ENCODE results near the gene SCO2. TPM values are rescaled to one million over a fixed set of nuclear protein-coding genes. Genes with fewer than 3 reads are reported as not detected.

The SCO2 gene
- total and polyA plus RNA-seq, 10 of the 15 experiments (the other 5 are each of a cell fraction or from before 2014, with no cell fraction given) = 0.18 to 16.0 (median 2.4) TPM; not detected in 1

DNA sequence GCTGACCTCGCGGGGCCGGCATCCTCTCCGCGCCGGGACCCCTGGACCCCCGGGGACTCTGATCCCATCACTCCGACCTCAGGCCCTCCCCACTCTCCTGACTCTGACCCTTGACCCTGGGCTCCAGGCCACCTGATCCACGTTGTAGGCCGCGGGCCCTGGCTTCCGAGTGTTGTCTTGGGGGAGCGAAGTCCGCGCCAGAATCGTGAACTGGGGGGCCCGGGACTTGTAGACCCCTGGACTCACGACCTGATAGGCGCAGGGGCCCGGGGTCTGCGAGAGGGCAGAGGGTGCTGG, 5.1 kb upstream of the SCO2 start (continued):
- TF ChIP-seq, protein P1, sequence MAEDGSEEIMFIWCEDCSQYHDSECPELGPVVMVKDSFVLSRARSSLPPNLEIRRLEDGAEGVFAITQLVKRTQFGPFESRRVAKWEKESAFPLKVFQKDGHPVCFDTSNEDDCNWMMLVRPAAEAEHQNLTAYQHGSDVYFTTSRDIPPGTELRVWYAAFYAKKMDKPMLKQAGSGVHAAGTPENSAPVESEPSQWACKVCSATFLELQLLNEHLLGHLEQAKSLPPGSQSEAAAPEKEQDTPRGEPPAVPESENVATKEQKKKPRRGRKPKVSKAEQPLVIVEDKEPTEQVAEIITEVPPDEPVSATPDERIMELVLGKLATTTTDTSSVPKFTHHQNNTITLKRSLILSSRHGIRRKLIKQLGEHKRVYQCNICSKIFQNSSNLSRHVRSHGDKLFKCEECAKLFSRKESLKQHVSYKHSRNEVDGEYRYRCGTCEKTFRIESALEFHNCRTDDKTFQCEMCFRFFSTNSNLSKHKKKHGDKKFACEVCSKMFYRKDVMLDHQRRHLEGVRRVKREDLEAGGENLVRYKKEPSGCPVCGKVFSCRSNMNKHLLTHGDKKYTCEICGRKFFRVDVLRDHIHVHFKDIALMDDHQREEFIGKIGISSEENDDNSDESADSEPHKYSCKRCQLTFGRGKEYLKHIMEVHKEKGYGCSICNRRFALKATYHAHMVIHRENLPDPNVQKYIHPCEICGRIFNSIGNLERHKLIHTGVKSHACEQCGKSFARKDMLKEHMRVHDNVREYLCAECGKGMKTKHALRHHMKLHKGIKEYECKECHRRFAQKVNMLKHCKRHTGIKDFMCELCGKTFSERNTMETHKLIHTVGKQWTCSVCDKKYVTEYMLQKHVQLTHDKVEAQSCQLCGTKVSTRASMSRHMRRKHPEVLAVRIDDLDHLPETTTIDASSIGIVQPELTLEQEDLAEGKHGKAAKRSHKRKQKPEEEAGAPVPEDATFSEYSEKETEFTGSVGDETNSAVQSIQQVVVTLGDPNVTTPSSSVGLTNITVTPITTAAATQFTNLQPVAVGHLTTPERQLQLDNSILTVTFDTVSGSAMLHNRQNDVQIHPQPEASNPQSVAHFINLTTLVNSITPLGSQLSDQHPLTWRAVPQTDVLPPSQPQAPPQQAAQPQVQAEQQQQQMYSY (CRISPR knock-in tag; IDR thresholded peaks at IDR 0.05) = peak; percentile 65; the same call in 1 of the 2 replicates
- TF ChIP-seq, protein P2, sequence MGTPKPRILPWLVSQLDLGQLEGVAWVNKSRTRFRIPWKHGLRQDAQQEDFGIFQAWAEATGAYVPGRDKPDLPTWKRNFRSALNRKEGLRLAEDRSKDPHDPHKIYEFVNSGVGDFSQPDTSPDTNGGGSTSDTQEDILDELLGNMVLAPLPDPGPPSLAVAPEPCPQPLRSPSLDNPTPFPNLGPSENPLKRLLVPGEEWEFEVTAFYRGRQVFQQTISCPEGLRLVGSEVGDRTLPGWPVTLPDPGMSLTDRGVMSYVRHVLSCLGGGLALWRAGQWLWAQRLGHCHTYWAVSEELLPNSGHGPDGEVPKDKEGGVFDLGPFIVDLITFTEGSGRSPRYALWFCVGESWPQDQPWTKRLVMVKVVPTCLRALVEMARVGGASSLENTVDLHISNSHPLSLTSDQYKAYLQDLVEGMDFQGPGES (IDR thresholded peaks at IDR 0.05) = no peak
- TF ChIP-seq NR2C1 (IDR thresholded peaks at IDR 0.05) (peak; percentile 73), KDM1A (IDR thresholded peaks at IDR 0.05; ENCODE audit: borderline replicate concordance) (no peak), SMARCA5 (IDR thresholded peaks at IDR 0.05) (no peak), NRF1 (conservative IDR thresholded peaks at IDR 0.05; ENCODE audit: low read depth, low read length) (no peak), BRCA1 (IDR thresholded peaks at IDR 0.05; ENCODE audit: low read depth, low read length) (0 out of 2 replicates have a peak, but pooled peaks have one; percentile 23), MTA2 (IDR thresholded peaks at IDR 0.05; ENCODE audit: low read depth) (no peak), EP300 (IDR thresholded peaks at IDR 0.05; ENCODE audit: borderline replicate concordance in 1 of 2, control insufficient read depth in 1 of 2, low read depth in 2 of 2, low read length in 2 of 2) (no peak)
- TF ChIP-seq, protein P3, sequence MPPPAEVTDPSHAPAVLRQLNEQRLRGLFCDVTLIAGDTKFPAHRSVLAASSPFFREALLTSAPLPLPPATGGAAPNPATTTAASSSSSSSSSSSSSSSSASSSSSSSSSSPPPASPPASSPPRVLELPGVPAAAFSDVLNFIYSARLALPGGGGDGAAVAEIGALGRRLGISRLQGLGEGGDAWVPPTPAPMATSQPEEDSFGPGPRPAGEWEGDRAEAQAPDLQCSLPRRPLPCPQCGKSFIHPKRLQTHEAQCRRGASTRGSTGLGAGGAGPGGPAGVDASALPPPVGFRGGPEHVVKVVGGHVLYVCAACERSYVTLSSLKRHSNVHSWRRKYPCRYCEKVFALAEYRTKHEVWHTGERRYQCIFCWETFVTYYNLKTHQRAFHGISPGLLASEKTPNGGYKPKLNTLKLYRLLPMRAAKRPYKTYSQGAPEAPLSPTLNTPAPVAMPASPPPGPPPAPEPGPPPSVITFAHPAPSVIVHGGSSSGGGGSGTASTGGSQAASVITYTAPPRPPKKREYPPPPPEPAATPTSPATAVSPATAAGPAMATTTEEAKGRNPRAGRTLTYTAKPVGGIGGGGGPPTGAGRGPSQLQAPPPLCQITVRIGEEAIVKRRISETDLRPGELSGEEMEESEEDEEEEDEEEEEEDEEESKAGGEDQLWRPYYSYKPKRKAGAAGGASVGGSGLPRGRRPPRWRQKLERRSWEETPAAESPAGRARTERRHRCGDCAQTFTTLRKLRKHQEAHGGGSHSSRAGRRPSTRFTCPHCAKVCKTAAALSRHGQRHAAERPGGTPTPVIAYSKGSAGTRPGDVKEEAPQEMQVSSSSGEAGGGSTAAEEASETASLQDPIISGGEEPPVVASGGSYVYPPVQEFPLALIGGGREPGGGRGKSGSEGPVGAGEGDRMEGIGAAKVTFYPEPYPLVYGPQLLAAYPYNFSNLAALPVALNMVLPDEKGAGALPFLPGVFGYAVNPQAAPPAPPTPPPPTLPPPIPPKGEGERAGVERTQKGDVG (CRISPR knock-in tag; IDR thresholded peaks at IDR 0.05) = 0 out of 2 replicates have a peak, but pooled peaks have one; percentile 42
- TF ChIP-seq, protein P4, sequence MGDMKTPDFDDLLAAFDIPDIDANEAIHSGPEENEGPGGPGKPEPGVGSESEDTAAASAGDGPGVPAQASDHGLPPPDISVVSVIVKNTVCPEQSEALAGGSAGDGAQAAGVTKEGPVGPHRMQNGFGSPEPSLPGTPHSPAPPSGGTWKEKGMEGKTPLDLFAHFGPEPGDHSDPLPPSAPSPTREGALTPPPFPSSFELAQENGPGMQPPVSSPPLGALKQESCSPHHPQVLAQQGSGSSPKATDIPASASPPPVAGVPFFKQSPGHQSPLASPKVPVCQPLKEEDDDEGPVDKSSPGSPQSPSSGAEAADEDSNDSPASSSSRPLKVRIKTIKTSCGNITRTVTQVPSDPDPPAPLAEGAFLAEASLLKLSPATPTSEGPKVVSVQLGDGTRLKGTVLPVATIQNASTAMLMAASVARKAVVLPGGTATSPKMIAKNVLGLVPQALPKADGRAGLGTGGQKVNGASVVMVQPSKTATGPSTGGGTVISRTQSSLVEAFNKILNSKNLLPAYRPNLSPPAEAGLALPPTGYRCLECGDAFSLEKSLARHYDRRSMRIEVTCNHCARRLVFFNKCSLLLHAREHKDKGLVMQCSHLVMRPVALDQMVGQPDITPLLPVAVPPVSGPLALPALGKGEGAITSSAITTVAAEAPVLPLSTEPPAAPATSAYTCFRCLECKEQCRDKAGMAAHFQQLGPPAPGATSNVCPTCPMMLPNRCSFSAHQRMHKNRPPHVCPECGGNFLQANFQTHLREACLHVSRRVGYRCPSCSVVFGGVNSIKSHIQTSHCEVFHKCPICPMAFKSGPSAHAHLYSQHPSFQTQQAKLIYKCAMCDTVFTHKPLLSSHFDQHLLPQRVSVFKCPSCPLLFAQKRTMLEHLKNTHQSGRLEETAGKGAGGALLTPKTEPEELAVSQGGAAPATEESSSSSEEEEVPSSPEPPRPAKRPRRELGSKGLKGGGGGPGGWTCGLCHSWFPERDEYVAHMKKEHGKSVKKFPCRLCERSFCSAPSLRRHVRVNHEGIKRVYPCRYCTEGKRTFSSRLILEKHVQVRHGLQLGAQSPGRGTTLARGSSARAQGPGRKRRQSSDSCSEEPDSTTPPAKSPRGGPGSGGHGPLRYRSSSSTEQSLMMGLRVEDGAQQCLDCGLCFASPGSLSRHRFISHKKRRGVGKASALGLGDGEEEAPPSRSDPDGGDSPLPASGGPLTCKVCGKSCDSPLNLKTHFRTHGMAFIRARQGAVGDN (IDR thresholded peaks at IDR 0.05) = 0 out of 2 replicates have a peak, but pooled peaks have one; percentile 12

Data from GM12878 (cell line).